GM06990 (cell line): ENCODE measurements around the gene PLCD3.

ENCODE experiments used
- DNase-seq: peaks from one replicate; pipeline ENCODE4 v3.0.0-alpha.2; 2011; ENCODE audit not compliant: insufficient read length; ENCODE audit errors: extremely low read depth
- H3K27me3 ChIP-seq: replicated peaks from 2 replicates; pipeline ENCODE4 v1.6.0; 2011; ENCODE audit warnings: low read length; ENCODE audit not compliant: control insufficient read depth, insufficient read depth
- H3K36me3 ChIP-seq: 2 replicates; pipeline ENCODE4 v1.5.1; 2011; ENCODE audit warnings: low read length; ENCODE audit not compliant: control insufficient read depth, insufficient read depth
- H3K4me3 ChIP-seq: replicated peaks from 2 replicates; pipeline ENCODE4 v1.5.1; 2011; ENCODE audit warnings: low read depth, mild to moderate bottlenecking, control low read depth, low read length
- TF ChIP-seq, protein P1 (sequence below): IDR thresholded peaks from 2 replicates; pipeline ENCODE4 v1.5.1; 2011; ENCODE audit warnings: low read length, control low read depth, mild to moderate bottlenecking, inconsistent platforms; ENCODE audit not compliant: insufficient read depth, poor library complexity, severe bottlenecking

The PLCD3 gene

DNA sequence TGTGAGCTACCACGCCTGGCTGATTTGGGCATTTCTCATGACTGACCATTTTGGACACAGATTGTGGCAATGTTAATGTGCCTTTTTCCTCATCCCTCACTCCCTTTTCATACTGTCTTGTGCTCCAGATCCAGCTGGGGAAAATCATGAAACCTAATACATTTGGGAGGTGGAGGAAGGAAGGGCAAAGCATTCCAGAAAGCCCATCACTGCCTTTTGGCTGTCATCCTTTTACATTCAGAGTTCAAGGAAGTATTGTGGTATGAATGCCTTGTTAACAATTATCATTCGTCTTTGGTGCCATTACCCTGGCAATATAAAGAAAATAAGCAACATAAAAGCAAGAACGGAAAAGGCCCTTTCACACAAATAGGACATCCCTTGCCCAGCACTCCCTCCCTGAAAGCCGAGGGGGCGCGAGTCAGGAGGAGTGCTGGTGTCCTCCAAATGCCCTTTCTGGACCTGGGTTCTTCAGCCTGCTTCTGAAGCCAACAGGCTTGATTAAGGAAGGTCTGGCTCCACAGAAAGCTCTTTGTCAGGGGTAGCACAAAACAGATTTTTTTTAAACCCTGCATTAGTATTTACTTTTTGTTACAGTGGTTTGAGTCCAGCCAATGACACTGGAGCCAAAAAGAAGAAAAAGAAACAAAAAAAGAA, 51.1 kb downstream of the PLCD3 start:
- no peak for DNase-seq
- TF ChIP-seq, protein P1, sequence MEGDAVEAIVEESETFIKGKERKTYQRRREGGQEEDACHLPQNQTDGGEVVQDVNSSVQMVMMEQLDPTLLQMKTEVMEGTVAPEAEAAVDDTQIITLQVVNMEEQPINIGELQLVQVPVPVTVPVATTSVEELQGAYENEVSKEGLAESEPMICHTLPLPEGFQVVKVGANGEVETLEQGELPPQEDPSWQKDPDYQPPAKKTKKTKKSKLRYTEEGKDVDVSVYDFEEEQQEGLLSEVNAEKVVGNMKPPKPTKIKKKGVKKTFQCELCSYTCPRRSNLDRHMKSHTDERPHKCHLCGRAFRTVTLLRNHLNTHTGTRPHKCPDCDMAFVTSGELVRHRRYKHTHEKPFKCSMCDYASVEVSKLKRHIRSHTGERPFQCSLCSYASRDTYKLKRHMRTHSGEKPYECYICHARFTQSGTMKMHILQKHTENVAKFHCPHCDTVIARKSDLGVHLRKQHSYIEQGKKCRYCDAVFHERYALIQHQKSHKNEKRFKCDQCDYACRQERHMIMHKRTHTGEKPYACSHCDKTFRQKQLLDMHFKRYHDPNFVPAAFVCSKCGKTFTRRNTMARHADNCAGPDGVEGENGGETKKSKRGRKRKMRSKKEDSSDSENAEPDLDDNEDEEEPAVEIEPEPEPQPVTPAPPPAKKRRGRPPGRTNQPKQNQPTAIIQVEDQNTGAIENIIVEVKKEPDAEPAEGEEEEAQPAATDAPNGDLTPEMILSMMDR, result no peak
- Histone ChIP-seq H3K4me3 (no peak overlapping the region), H3K27me3 (no peaks in the 10 kb centered on the region), H3K36me3 (peaks cover 12% of the 10 kb centered on the region)

DNA sequence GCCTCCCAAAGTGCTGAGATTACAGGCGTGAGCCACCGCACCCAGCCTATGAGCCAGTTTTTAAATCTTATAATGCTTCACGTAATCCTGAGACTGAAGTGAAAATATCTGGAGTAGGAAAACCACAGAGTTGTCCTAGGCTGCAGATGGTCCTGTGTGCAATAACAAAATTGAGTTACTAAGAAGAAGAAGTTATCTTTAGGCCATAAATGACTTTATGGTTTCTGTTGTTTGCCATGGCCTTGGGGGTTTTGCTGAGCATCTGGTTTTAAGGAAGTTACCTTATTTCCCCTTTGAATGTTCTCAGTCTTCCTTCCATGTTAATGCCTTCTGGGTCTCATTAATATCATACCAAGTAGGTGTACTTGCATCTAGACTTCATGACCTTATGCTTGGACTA, 54.7 kb downstream of the PLCD3 start:
- DNase-seq, result peak; percentile 57

GRCh38 chr17:45073414-45074070, 58.8 kb downstream of the PLCD3 start:
- TF ChIP-seq, protein P1, result no peak
- Histone ChIP-seq H3K36me3 (peaks cover 7% of the 10 kb centered on the region), H3K27me3 (no peaks in the 10 kb centered on the region), H3K4me3 (no peak overlapping the region)
- DNase-seq, result no peak

More for the DNA sequence above, 54.7 kb downstream of the PLCD3 start:
- Histone ChIP-seq H3K4me3 (no peak overlapping the region), H3K36me3 (peaks cover 12% of the 10 kb centered on the region), H3K27me3 (no peaks in the 10 kb centered on the region)
- TF ChIP-seq, protein P1, result no peak

GRCh38 chr17:45070809-45071208, 61.5 kb downstream of the PLCD3 start:
- TF ChIP-seq, protein P1, result no peak
- H3K36me3 ChIP-seq, result peaks cover 8% of the 10 kb centered on the region
- DNase-seq, result no peak
- no peaks in the 10 kb centered on the region for H3K27me3 ChIP-seq
- no peak overlapping the region for H3K4me3 ChIP-seq

DNA sequence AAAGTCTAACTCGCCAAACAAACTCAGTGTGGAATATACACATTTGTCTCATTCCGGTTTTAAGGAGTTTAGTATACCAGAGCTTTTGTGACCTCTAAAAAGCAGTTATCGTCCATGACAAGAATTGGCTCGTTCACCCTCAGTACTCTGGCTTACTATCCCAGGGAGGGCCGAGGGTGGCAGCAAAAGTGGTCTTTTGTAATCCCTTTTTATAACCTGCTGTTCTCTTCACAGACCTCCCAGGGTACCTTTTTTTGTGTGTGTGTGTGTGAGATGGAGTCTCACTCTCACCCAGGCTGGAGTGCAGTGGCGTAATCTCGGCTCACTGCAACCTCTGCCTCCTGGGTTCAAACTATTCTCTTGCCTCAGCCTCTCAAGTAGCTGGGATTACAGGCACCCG, 62.3 kb downstream of the PLCD3 start:
- Histone ChIP-seq H3K4me3 (no peak overlapping the region), H3K36me3 (peaks cover 8% of the 10 kb centered on the region), H3K27me3 (no peaks in the 10 kb centered on the region)
- TF ChIP-seq, protein P1, result no peak
- no peak for DNase-seq

GRCh38 chr17:45067637-45068036, 64.7 kb downstream of the PLCD3 start:
- Histone ChIP-seq H3K4me3 (no peak overlapping the region), H3K27me3 (no peaks in the 10 kb centered on the region), H3K36me3 (peaks cover 6% of the 10 kb centered on the region)
- TF ChIP-seq, protein P1, result no peak
- no peak for DNase-seq
